Breast epithelium (tissue), 3 donors: Measurements from ENCODE around the gene HPS3.

Experiments
- POLR2A ChIP-seq: fragments of 450-650 bp; IDR thresholded peaks from one replicate; pipeline ENCODE4 v1.6.1; 2016; ENCODE audit warnings: antibody characterized with exemption, mild to moderate bottlenecking, moderate library complexity
- POLR2AphosphoS5 ChIP-seq, 3 donors: sonication (generic); formaldehyde crosslinking; IDR thresholded peaks; one replicate each; pipeline ENCODE4 v1.6.1; 2017; ENCODE audit warnings: antibody characterized with exemption in 3 of 3
- TF ChIP-seq, protein P1 (sequence below), 3 donors: fragments of 450-650 bp; IDR thresholded peaks; one replicate each; pipeline ENCODE4 v1.5.1; 2016 to 2017; ENCODE audit warnings: antibody characterized with exemption in 3 of 3, mild to moderate bottlenecking in 3 of 3, moderate library complexity in 3 of 3

DNA sequence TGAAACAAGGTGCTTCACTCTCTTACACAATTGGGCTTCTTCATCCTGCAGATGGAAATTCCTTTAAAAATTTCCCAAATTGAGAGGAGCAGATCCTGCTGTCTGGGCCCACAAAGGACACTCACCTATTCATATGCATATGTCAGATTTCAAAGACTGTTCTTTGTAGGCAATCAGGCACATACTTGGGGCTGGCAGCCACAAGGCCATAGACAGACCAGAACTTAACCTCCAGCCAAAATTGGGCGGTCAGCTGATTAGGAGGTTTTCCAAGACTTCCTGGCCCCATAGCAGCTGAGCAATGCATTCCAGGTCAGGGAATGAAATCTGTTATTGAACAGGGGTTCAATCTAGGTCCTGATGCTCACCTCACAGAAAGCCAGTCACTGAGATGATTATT lies 15.0 kb upstream of the HPS3 start:
- TF ChIP-seq, protein P1, sequence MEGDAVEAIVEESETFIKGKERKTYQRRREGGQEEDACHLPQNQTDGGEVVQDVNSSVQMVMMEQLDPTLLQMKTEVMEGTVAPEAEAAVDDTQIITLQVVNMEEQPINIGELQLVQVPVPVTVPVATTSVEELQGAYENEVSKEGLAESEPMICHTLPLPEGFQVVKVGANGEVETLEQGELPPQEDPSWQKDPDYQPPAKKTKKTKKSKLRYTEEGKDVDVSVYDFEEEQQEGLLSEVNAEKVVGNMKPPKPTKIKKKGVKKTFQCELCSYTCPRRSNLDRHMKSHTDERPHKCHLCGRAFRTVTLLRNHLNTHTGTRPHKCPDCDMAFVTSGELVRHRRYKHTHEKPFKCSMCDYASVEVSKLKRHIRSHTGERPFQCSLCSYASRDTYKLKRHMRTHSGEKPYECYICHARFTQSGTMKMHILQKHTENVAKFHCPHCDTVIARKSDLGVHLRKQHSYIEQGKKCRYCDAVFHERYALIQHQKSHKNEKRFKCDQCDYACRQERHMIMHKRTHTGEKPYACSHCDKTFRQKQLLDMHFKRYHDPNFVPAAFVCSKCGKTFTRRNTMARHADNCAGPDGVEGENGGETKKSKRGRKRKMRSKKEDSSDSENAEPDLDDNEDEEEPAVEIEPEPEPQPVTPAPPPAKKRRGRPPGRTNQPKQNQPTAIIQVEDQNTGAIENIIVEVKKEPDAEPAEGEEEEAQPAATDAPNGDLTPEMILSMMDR (IDR thresholded peaks at IDR 0.05): no peak
- no peak for TF ChIP-seq POLR2A
- TF ChIP-seq POLR2AphosphoS5 (IDR thresholded peaks at IDR 0.05): no peak
